Neural cell (in vitro differentiated cells): Measurements from ENCODE around the gene NFXL1.

Experiments
- CTCF ChIP-seq: fragments of 450-650 bp; IDR thresholded peaks from 2 replicates; pipeline ENCODE4 v1.5.1; 2014; ENCODE audit warnings: antibody characterized with exemption, mild to moderate bottlenecking, moderate library complexity; ENCODE audit not compliant: poor library complexity, severe bottlenecking
- EP300 ChIP-seq: fragments of 450-650 bp; conservative IDR thresholded peaks from 2 replicates; pipeline ENCODE4 v1.6.1; 2014; ENCODE audit warnings: antibody characterized with exemption, mild to moderate bottlenecking, moderate library complexity; ENCODE audit not compliant: poor library complexity, severe bottlenecking
- EZH2 ChIP-seq: fragments of 200-600, 300-800 bp; shearing (Covaris generic), sonication (generic); IDR thresholded peaks from 2 replicates; pipeline ENCODE4 v1.6.1; 2014; ENCODE audit warnings: antibody characterized with exemption, low read length, borderline replicate concordance, mild to moderate bottlenecking; ENCODE audit not compliant: insufficient read depth, poor library complexity, severe bottlenecking
- MXI1 ChIP-seq: fragments of 450-650 bp; conservative IDR thresholded peaks from 2 replicates; pipeline ENCODE4 v1.6.1; 2014; ENCODE audit warnings: antibody characterized with exemption, mild to moderate bottlenecking; ENCODE audit not compliant: poor library complexity, severe bottlenecking
- POLR2AphosphoS5 ChIP-seq: IDR thresholded peaks from 2 replicates; pipeline ENCODE4 v1.6.1; 2012
- RAD21 ChIP-seq: fragments of 450-650 bp; conservative IDR thresholded peaks from 2 replicates; pipeline ENCODE4 v1.6.1; 2014; ENCODE audit warnings: antibody characterized with exemption, mild to moderate bottlenecking, moderate library complexity
- REST ChIP-seq: IDR thresholded peaks from 2 replicates; pipeline ENCODE4 v1.6.1; 2012; ENCODE audit warnings: borderline replicate concordance
- SMC3 ChIP-seq: fragments of 450-650 bp; conservative IDR thresholded peaks from 2 replicates; pipeline ENCODE4 v1.6.1; 2014; ENCODE audit warnings: antibody characterized with exemption, mild to moderate bottlenecking, moderate library complexity; ENCODE audit not compliant: poor library complexity
- TAF1 ChIP-seq: IDR thresholded peaks from 2 replicates; pipeline ENCODE4 v1.6.1; 2012; ENCODE audit warnings: low read depth

- TF ChIP-seq CTCF (no peak), EZH2 (no peak), SMC3 (no peak), EP300 (no peak), REST (no peak), TAF1 (no peak), POLR2AphosphoS5 (no peak), RAD21 (no peak), MXI1 (no peak)
Measured at GRCh38 chr4:47876784-47877546, 37.4 kb downstream of the NFXL1 start.
